Hematopoietic multipotent progenitor cell treated with erythropoietin and hydrocortisone succinate and interleukin-3 and kit ligand, for 8 days (in vitro differentiated cells): ENCODE data around the gene ZNF77.
"Not testable (repeated sequence)": the region's sequence is repeated elsewhere in the genome, so short reads cannot be mapped to it uniquely, and the experiment has no call there.

Experiments used
- DNase-seq: peaks from one replicate; pipeline ENCODE4 v3.0.0-alpha.2; 2015

The ZNF77 gene

GRCh38 chr19:2912306-2912705, 32.5 kb downstream of the ZNF77 start:
- no peak for DNase-seq

GRCh38 chr19:2906631-2907195, 38.1 kb downstream of the ZNF77 start:
- DNase-seq: no peak

- DNase-seq: no peak
Measured at GRCh38 chr19:2905918-2906519, 38.8 kb downstream of the ZNF77 start.

GRCh38 chr19:2903326-2903725, 41.4 kb downstream of the ZNF77 start:
- not testable (repeated sequence) for DNase-seq

- DNase-seq: no peak
Measured at GRCh38 chr19:2902590-2903218, 42.1 kb downstream of the ZNF77 start.

- peak; percentile 98 for DNase-seq
Measured at GRCh38 chr19:2900296-2901252, 44.2 kb downstream of the ZNF77 start, which contains the start of gene ZNF57. ZNF57 (plus strand) TSS chr19:2900928; CDS start chr19:2901046, 118 bp downstream.

- no peak for DNase-seq
Measured at GRCh38 chr19:2896694-2897093, 48.1 kb downstream of the ZNF77 start.

- not testable (repeated sequence) for DNase-seq
Measured at GRCh38 chr19:2890531-2890930, 54.2 kb downstream of the ZNF77 start.

- peak; percentile 64 for DNase-seq
Measured at GRCh38 chr19:2888731-2889224, 56.0 kb downstream of the ZNF77 start.

- DNase-seq: peak; percentile 78
Measured at GRCh38 chr19:2887391-2887914, 57.3 kb downstream of the ZNF77 start.

- no peak for DNase-seq
Measured at GRCh38 chr19:2885736-2886135, 59.0 kb downstream of the ZNF77 start.

GRCh38 chr19:2883686-2884439, 60.9 kb downstream of the ZNF77 start:
- peak; percentile 11 for DNase-seq
